CD14-positive monocyte (primary cell): Measurements from ENCODE around the gene NPLOC4. TPM values are rescaled to one million over a fixed set of nuclear protein-coding genes. Genes with fewer than 3 reads are reported as not detected.

Experiments used
- DNase-seq, 3 donors: peaks; one replicate each; pipeline ENCODE4 v3.0.0-alpha.2; 2011 to 2022
- H2AFZ ChIP-seq: 2 replicates; pipeline ENCODE4 v1.6.0; 2012; ENCODE audit warnings: mild to moderate bottlenecking, low read depth, low read length, inconsistent platforms; ENCODE audit not compliant: insufficient read depth, poor library complexity, severe bottlenecking
- H3K27ac ChIP-seq, 2 donors: 1 replicate in 1 of 2; 2 replicates in 1 of 2; pipeline ENCODE4 v1.5.1; 2012 to 2013; ENCODE audit warnings: low read length in 2 of 2, control low read depth in 1 of 2, inconsistent platforms in 1 of 2, low read depth in 1 of 2, mild to moderate bottlenecking in 1 of 2
- H3K27me3 ChIP-seq, 2 donors: one replicate each; pipeline versions ENCODE4 v1.6.0 to v1.6.1; 2011 to 2013; ENCODE audit warnings: low read length in 2 of 2; ENCODE audit not compliant: control insufficient read depth in 2 of 2, insufficient read depth in 2 of 2
- H3K36me3 ChIP-seq, 2 donors: replicated peaks in 1 of 2; 1 replicate in 1 of 2; 2 replicates in 1 of 2; pipeline versions ENCODE4 v1.5.1 to v1.6.1; 2012 to 2013; ENCODE audit warnings: low read length in 2 of 2, control low read depth in 1 of 2, inconsistent platforms in 1 of 2, mild to moderate bottlenecking in 1 of 2; ENCODE audit not compliant: insufficient read depth in 2 of 2, control insufficient read depth in 1 of 2
- H3K4me1 ChIP-seq, 2 donors: 1 replicate in 1 of 2; 2 replicates in 1 of 2; pipeline versions ENCODE4 v1.5.1 to v1.6.1; 2012 to 2013; ENCODE audit warnings: low read length in 2 of 2, control low read depth in 1 of 2, inconsistent platforms in 1 of 2, mild to moderate bottlenecking in 1 of 2, moderate library complexity in 1 of 2; ENCODE audit not compliant: insufficient read depth in 2 of 2, control insufficient read depth in 1 of 2
- H3K4me2 ChIP-seq: replicated peaks from 2 replicates; pipeline ENCODE3; 2012; ENCODE audit warnings: low read length, moderate library complexity, mild to moderate bottlenecking; ENCODE audit not compliant: poor library complexity, severe bottlenecking; ENCODE audit errors: extremely low read depth
- H3K4me3 ChIP-seq, 3 experiments: fragments of 200-600 bp in 1 of 3; sonication (generic) in 1 of 3; replicated peaks in 1 of 3; 1 replicate in 2 of 3; 2 replicates in 1 of 3; pipeline ENCODE4 v1.5.1; 2011 to 2013; ENCODE audit warnings: low read length in 3 of 3, mild to moderate bottlenecking in 3 of 3, control low read depth in 2 of 3, low read depth in 2 of 3, inconsistent platforms in 1 of 3, moderate library complexity in 1 of 3
- H3K79me2 ChIP-seq: 2 replicates; pipeline ENCODE4 v1.6.0; 2012; ENCODE audit warnings: mild to moderate bottlenecking, control low read depth, inconsistent platforms, low read length, moderate library complexity; ENCODE audit not compliant: insufficient read depth
- H3K9ac ChIP-seq: 2 replicates; pipeline ENCODE4 v1.6.0; 2017; ENCODE audit warnings: low read length, mild to moderate bottlenecking; ENCODE audit not compliant: insufficient read depth, poor library complexity, severe bottlenecking
- H3K9me3 ChIP-seq, 2 donors: replicated peaks in 1 of 2; 1 replicate in 1 of 2; 2 replicates in 1 of 2; pipeline versions ENCODE4 v1.5.1 to v1.6.1; 2012 to 2013; ENCODE audit warnings: low read length in 2 of 2, control low read depth in 1 of 2; ENCODE audit not compliant: control insufficient read depth in 1 of 2, insufficient read depth in 1 of 2
- H4K20me1 ChIP-seq: 2 replicates; pipeline ENCODE4 v1.6.0; 2012; ENCODE audit warnings: mild to moderate bottlenecking, low read length, control low read depth, moderate library complexity; ENCODE audit not compliant: insufficient read depth
- H3K27ac Mint-ChIP-seq, 7 donors: one replicate each; pipeline ENCODE4 v1.8.0; 2020; ENCODE audit warnings: mild to moderate bottlenecking in 7 of 7, mixed read lengths in 7 of 7, moderate library complexity in 6 of 7, inconsistent platforms in 2 of 7
- H3K27me3 Mint-ChIP-seq, 3 donors: one replicate each; pipeline ENCODE4 v1.8.0; 2021 to 2022; ENCODE audit warnings: low read depth in 3 of 3, mild to moderate bottlenecking in 3 of 3, mixed read lengths in 3 of 3, moderate library complexity in 3 of 3, inconsistent platforms in 1 of 3
- H3K36me3 Mint-ChIP-seq, 2 donors: one replicate each; pipeline ENCODE4 v1.8.0; 2020; ENCODE audit warnings: mixed read lengths in 2 of 2, inconsistent platforms in 1 of 2, mild to moderate bottlenecking in 1 of 2
- H3K4me1 Mint-ChIP-seq: one replicate; pipeline ENCODE4 v1.8.0; 2020; ENCODE audit warnings: mild to moderate bottlenecking, mixed read lengths
- H3K4me3 Mint-ChIP-seq, 2 donors: one replicate each; pipeline ENCODE4 v1.8.0; 2020; ENCODE audit warnings: mild to moderate bottlenecking in 2 of 2, mixed read lengths in 2 of 2, moderate library complexity in 1 of 2
- H3K9me3 Mint-ChIP-seq, 7 donors: one replicate each; pipeline ENCODE4 v1.8.0; 2020 to 2022; ENCODE audit warnings: mixed read lengths in 7 of 7, mild to moderate bottlenecking in 6 of 7, moderate library complexity in 6 of 7, inconsistent platforms in 2 of 7
- CTCF ChIP-seq: fragments of 200-600 bp; IDR thresholded peaks from one replicate; pipeline ENCODE4 v1.8.0; 2022; ENCODE audit warnings: antibody characterized with exemption, mild to moderate bottlenecking
- WGBS: methylation state at CpG from one replicate; pipeline ENCODE4 v1.1.5; 2013; ENCODE audit warnings: missing lambda C conversion rate; ENCODE audit not compliant: insufficient coverage; 5-methylcytosine and 5-hydroxymethylcytosine counted together
- intact Hi-C, 2 donors: fragments of 100-400 bp; cut with micrococcal nuclease; formaldehyde crosslinking; loops; one replicate each; pipeline versions ENCODE4 v1.15.0 to v1.15.1; 2023
- polyA plus RNA-seq, 3 donors: library from polyadenylated mRNA; depleted of rRNA in 1 of 3; unstranded in 2 of 3; stranded (reverse) in 1 of 3; fragments of 300-500 nt in 2 of 3; fragments of >200 nt in 1 of 3; fragmentation: Illumina TruSeq in 2 of 3; gene quantifications; 1 replicate in 2 of 3; 2 replicates in 1 of 3; pipeline ENCODE4 v1.2.3, GENCODE V29; 2012 to 2021

NPLOC4 gene
- polyA plus RNA-seq, 3 donors, result 92.1 to 112 (median 106) TPM

- H3K9ac ChIP-seq, result no peak overlapping the region
- intact Hi-C loops, result no loop called here
- H2AFZ ChIP-seq, result no peak overlapping the region
- H3K4me1 Mint-ChIP-seq, result peaks cover 6% of the 10 kb centered on the region
- H4K20me1 ChIP-seq, result no peaks in the 10 kb centered on the region
- 85% methylated on average over 16 of the region's 18 CpGs for WGBS
- no peaks in the 10 kb centered on the region for H3K36me3 ChIP-seq
- H3K4me1 ChIP-seq, result peaks cover 12 to 20% of the 10 kb centered on the region in 2 donors
- peaks cover 0 to 54% of the 10 kb centered on the region in 2 donors for H3K27me3 ChIP-seq
- H3K27ac ChIP-seq, result no peak overlapping the region
- H3K27ac Mint-ChIP-seq, result no peak overlapping the region
- H3K4me3 Mint-ChIP-seq, result no peak overlapping the region
- no peaks in the 10 kb centered on the region for H3K9me3 ChIP-seq
- no peaks in the 10 kb centered on the region for H3K9me3 Mint-ChIP-seq
- H3K27me3 Mint-ChIP-seq, result peaks cover 26 to 81% (median 61%) of the 10 kb centered on the region in 3 donors
- no peak for TF ChIP-seq CTCF
- no peaks in the 10 kb centered on the region for H3K36me3 Mint-ChIP-seq
- no peaks in the 10 kb centered on the region for H3K79me2 ChIP-seq
- no peak for DNase-seq
- no peak overlapping the region for H3K4me2 ChIP-seq
- no peak overlapping the region for H3K4me3 ChIP-seq
Measured at GRCh38 chr17:81524039-81524864, 112.7 kb downstream of the NPLOC4 start.

- Mint-ChIP-seq H3K27ac (no peak overlapping the region), H3K4me3 (peak overlapping the region in 1 of 2 donors; percentile 30), H3K27me3 (peaks cover 22 to 73% (median 56%) of the 10 kb centered on the region in 3 donors), H3K4me1 (peaks cover 9% of the 10 kb centered on the region), H3K36me3 (no peaks in the 10 kb centered on the region), H3K9me3 (no peaks in the 10 kb centered on the region)
- intact Hi-C loops, result no loop called here
- TF ChIP-seq CTCF, result peak; percentile 58
- Histone ChIP-seq H3K27me3 (peaks cover 0 to 49% of the 10 kb centered on the region in 2 donors), H3K4me1 (peaks cover 19 to 28% of the 10 kb centered on the region in 2 donors), H3K4me3 (no peak overlapping the region), H3K27ac (no peak overlapping the region), H3K9me3 (no peaks in the 10 kb centered on the region), H3K9ac (no peak overlapping the region), H3K79me2 (no peaks in the 10 kb centered on the region), H3K4me2 (no peak overlapping the region), H4K20me1 (no peaks in the 10 kb centered on the region), H2AFZ (no peak overlapping the region), H3K36me3 (no peaks in the 10 kb centered on the region)
- no peak for DNase-seq
- 61% methylated on average over 16 of the region's 17 CpGs for WGBS
Measured at GRCh38 chr17:81523402-81524038, 113.4 kb downstream of the NPLOC4 start.
